Progenitor cell of endocrine pancreas (in vitro differentiated cells): ENCODE results near the gene RBM10. TPM values are rescaled to one million over a fixed set of nuclear protein-coding genes. Genes with fewer than 3 reads are reported as not detected.
A peak's percentile ranks its signal among the peaks of the same experiment; 100 is the strongest.

Experiments
- DNase-seq: peaks from one replicate; pipeline ENCODE4 v3.0.0; 2021; ENCODE audit warnings: low spot score; ENCODE audit not compliant: unreplicated experiment
- H3K27ac Mint-ChIP-seq: 2 replicates; pipeline ENCODE4 v1.8.0; 2021; ENCODE audit warnings: mild to moderate bottlenecking, moderate library complexity, mixed read lengths
- H3K27me3 Mint-ChIP-seq: 2 replicates; pipeline ENCODE4 v1.8.0; 2021; ENCODE audit warnings: mixed read lengths
- H3K36me3 Mint-ChIP-seq: 2 replicates; pipeline ENCODE4 v1.8.0; 2022; ENCODE audit warnings: mixed read lengths; ENCODE audit not compliant: insufficient read depth
- H3K4me1 Mint-ChIP-seq: 2 replicates; pipeline ENCODE4 v1.8.0; 2021; ENCODE audit warnings: low read depth, mixed read lengths
- H3K4me3 Mint-ChIP-seq: 2 replicates; pipeline ENCODE4 v1.8.0; 2021; ENCODE audit warnings: low read depth, mild to moderate bottlenecking, moderate library complexity, mixed read lengths
- H3K9me3 Mint-ChIP-seq: 2 replicates; pipeline ENCODE4 v1.8.0; 2021; ENCODE audit warnings: low read depth, mixed read lengths
- total RNA-seq: library from RNA; stranded (reverse); gene quantifications from 2 replicates; pipeline ENCODE4 v1.2.1, GENCODE V29; 2021
- TF ChIP-seq, protein P1 (sequence below): fragments of 200-600 bp; sonication (generic); IDR thresholded peaks from one replicate; pipeline ENCODE4 v1.5.0; 2021; ENCODE audit warnings: antibody characterized with exemption, mild to moderate bottlenecking; ENCODE audit not compliant: unreplicated experiment

Gene RBM10
- total RNA-seq, 1 donor from 2014 or later = 68.2 TPM

- no peak for DNase-seq
- H3K9me3 Mint-ChIP-seq = no peaks in the 10 kb centered on the region
- no peak overlapping the region for H3K27ac Mint-ChIP-seq
- H3K36me3 Mint-ChIP-seq = peaks cover 27% of the 10 kb centered on the region
- H3K4me3 Mint-ChIP-seq = no peak overlapping the region
- TF ChIP-seq, protein P1, sequence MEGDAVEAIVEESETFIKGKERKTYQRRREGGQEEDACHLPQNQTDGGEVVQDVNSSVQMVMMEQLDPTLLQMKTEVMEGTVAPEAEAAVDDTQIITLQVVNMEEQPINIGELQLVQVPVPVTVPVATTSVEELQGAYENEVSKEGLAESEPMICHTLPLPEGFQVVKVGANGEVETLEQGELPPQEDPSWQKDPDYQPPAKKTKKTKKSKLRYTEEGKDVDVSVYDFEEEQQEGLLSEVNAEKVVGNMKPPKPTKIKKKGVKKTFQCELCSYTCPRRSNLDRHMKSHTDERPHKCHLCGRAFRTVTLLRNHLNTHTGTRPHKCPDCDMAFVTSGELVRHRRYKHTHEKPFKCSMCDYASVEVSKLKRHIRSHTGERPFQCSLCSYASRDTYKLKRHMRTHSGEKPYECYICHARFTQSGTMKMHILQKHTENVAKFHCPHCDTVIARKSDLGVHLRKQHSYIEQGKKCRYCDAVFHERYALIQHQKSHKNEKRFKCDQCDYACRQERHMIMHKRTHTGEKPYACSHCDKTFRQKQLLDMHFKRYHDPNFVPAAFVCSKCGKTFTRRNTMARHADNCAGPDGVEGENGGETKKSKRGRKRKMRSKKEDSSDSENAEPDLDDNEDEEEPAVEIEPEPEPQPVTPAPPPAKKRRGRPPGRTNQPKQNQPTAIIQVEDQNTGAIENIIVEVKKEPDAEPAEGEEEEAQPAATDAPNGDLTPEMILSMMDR = no peak
- no peaks in the 10 kb centered on the region for H3K27me3 Mint-ChIP-seq
- H3K4me1 Mint-ChIP-seq = peaks cover 12% of the 10 kb centered on the region
Measured at GRCh38 chrX:47224896-47225290, 79.9 kb downstream of the RBM10 start.

- H3K27me3 Mint-ChIP-seq = no peaks in the 10 kb centered on the region
- TF ChIP-seq, protein P1 = no peak
- no peak overlapping the region for H3K27ac Mint-ChIP-seq
- no peak overlapping the region for H3K4me3 Mint-ChIP-seq
- DNase-seq = no peak
- peaks cover 5% of the 10 kb centered on the region for H3K4me1 Mint-ChIP-seq
- peaks cover 27% of the 10 kb centered on the region for H3K36me3 Mint-ChIP-seq
- H3K9me3 Mint-ChIP-seq = no peaks in the 10 kb centered on the region
Measured at GRCh38 chrX:47226071-47226470, 81.0 kb downstream of the RBM10 start.

GRCh38 chrX:47226531-47227333 lies 81.7 kb downstream of the RBM10 start:
- TF ChIP-seq, protein P1 = no peak
- no peak for DNase-seq
- H3K36me3 Mint-ChIP-seq = peaks cover 28% of the 10 kb centered on the region
- peaks cover 5% of the 10 kb centered on the region for H3K4me1 Mint-ChIP-seq
- no peak overlapping the region for H3K4me3 Mint-ChIP-seq
- H3K27ac Mint-ChIP-seq = peak overlapping the region; percentile 41
- no peaks in the 10 kb centered on the region for H3K27me3 Mint-ChIP-seq
- no peaks in the 10 kb centered on the region for H3K9me3 Mint-ChIP-seq

DNA sequence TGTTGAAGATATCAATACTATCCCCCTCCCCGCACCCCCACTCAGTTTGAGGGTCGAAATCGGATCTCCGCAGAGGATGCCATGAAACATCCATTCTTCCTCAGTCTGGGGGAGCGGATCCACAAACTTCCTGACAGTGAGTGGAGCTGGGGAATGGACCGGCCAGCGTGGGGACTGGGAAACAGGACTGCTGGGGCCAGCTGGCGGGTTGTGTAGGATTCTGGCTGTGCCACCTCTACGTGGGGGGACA lies 82.2 kb downstream of the RBM10 start:
- no peak overlapping the region for H3K4me3 Mint-ChIP-seq
- H3K36me3 Mint-ChIP-seq = peaks cover 24% of the 10 kb centered on the region
- DNase-seq = no peak
- H3K4me1 Mint-ChIP-seq = peaks cover 7% of the 10 kb centered on the region
- no peak overlapping the region for H3K27ac Mint-ChIP-seq
- TF ChIP-seq, protein P1 = no peak
- no peaks in the 10 kb centered on the region for H3K9me3 Mint-ChIP-seq
- H3K27me3 Mint-ChIP-seq = no peaks in the 10 kb centered on the region

DNA sequence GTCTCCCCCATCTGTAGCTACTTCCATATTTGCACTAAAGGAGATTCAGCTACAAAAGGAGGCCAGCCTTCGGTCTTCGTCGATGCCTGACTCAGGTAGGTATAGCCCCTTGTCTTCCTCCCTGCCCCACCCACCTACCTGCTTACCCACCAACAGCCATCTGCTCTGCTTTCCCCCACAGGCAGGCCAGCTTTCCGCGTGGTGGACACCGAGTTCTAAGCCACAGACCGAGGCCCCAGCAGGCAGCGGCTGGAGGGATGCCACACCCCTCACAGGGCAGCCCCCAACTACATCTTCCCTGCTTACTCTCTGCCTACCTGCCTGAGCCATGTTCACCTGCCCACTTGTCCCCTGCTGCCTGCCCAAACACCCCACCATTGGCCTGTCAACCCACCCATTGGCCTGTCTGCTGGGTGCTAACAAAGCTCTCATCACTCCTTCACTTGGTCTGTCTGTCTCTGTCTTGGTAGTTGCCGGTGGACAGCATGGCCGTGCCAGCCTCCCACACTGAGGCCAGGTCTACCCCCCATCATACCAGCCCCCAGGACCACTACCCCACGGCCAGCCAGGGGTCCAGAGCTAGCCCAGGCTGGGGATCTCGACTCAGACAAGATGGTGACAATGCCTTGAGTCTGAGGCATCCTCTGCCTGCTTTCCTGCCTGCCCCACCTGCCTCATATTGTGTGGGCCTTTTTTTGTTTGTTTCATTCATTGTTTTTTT lies 83.7 kb downstream of the RBM10 start:
- DNase-seq = no peak
- no peak overlapping the region for H3K27ac Mint-ChIP-seq
- peaks cover 22% of the 10 kb centered on the region for H3K36me3 Mint-ChIP-seq
- peaks cover 7% of the 10 kb centered on the region for H3K4me1 Mint-ChIP-seq
- H3K4me3 Mint-ChIP-seq = no peak overlapping the region
- no peaks in the 10 kb centered on the region for H3K9me3 Mint-ChIP-seq
- H3K27me3 Mint-ChIP-seq = no peaks in the 10 kb centered on the region
- TF ChIP-seq, protein P1 = no peak
